Measurements from ENCODE around the gene SLC41A1.
"Not testable (repeated sequence)": the region's sequence is repeated elsewhere in the genome, so short reads cannot be mapped to it uniquely, and the experiment has no call there.

The SLC41A1 gene

DNA sequence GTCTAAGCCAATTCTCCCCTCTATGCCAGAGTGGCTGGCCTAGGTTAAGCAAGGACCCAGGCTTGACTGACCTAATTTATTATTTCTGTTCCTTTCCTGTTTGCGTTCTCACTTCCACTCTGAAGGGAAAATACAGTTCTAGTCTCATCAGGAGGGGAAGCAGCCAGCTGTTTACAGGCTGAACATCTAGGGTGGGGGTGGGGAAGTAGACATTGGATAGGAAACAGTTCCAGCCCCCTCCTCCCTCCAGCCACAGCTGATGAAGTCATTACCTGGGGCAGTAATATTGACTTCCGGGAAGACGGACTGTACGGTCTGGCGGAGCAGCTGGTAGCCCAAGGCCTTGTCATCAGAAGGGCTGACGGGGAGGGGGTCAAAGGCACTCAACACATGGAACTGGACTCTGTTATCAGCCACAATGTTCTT, 19.3 kb upstream of the SLC41A1 start:
- TF ChIP-seq, protein P1, sequence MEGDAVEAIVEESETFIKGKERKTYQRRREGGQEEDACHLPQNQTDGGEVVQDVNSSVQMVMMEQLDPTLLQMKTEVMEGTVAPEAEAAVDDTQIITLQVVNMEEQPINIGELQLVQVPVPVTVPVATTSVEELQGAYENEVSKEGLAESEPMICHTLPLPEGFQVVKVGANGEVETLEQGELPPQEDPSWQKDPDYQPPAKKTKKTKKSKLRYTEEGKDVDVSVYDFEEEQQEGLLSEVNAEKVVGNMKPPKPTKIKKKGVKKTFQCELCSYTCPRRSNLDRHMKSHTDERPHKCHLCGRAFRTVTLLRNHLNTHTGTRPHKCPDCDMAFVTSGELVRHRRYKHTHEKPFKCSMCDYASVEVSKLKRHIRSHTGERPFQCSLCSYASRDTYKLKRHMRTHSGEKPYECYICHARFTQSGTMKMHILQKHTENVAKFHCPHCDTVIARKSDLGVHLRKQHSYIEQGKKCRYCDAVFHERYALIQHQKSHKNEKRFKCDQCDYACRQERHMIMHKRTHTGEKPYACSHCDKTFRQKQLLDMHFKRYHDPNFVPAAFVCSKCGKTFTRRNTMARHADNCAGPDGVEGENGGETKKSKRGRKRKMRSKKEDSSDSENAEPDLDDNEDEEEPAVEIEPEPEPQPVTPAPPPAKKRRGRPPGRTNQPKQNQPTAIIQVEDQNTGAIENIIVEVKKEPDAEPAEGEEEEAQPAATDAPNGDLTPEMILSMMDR (conservative IDR thresholded peaks at IDR 0.05; ENCODE audit: control insufficient read depth, insufficient read depth, low read depth, low read length), result no peak
- DNase-seq (ENCODE audit: low read depth), result no peak
- H3K4me3 ChIP-seq (ENCODE audit: control insufficient read depth, low read depth, low read length), result no peak overlapping the region

DNA sequence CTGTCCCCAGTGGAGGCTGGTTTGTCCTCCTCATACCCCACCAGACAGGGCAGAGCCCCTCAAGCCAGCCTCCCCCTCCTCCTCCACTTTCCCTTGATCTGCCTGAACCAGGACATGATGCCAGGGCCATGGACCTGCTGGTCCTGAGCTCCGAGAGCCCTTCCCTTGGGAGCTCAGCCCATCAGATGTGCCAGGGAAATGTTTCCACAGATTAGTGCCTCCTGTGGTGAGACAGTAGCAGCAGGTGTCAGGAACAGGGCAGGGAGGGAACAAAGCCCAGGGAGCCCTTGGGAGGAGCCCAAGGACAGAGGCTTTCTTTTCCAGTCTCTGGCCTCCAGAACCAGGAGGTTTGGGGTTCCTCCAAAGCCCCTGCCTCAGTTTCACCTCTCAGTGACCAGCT, 14.6 kb upstream of the SLC41A1 start:
- no peak for DNase-seq (ENCODE audit: low read depth)
- TF ChIP-seq, protein P1 (conservative IDR thresholded peaks at IDR 0.05; ENCODE audit: control insufficient read depth, insufficient read depth, low read depth, low read length), result no peak

DNA sequence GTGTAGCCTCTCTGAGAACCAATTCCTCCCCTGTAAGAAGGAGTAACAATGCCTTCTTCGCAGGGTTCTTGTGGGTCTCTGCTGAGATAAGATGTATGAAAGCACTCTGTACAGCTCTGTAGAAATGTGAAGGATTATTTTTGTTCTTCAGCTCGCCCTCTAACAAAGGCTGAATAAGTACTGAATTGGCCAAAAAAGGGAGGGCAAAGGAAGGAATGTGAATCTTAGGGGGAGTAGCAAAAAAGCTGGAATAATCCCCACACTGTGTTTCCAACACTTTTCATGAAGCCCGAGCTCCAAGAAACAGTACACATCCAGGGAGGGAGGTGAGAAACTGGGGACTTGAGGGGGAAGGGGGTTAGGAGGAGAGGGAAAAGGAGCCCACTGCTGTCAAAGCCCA, 14.0 kb upstream of the SLC41A1 start:
- no peak overlapping the region for H3K4me3 ChIP-seq (ENCODE audit: control insufficient read depth, low read depth, low read length)
- TF ChIP-seq, protein P1 (conservative IDR thresholded peaks at IDR 0.05; ENCODE audit: control insufficient read depth, insufficient read depth, low read depth, low read length), result no peak
- no peak for DNase-seq (ENCODE audit: low read depth)

More for the DNA sequence above, 14.6 kb upstream of the SLC41A1 start:
- no peak overlapping the region for H3K4me3 ChIP-seq (ENCODE audit: control insufficient read depth, low read depth, low read length)

DNA sequence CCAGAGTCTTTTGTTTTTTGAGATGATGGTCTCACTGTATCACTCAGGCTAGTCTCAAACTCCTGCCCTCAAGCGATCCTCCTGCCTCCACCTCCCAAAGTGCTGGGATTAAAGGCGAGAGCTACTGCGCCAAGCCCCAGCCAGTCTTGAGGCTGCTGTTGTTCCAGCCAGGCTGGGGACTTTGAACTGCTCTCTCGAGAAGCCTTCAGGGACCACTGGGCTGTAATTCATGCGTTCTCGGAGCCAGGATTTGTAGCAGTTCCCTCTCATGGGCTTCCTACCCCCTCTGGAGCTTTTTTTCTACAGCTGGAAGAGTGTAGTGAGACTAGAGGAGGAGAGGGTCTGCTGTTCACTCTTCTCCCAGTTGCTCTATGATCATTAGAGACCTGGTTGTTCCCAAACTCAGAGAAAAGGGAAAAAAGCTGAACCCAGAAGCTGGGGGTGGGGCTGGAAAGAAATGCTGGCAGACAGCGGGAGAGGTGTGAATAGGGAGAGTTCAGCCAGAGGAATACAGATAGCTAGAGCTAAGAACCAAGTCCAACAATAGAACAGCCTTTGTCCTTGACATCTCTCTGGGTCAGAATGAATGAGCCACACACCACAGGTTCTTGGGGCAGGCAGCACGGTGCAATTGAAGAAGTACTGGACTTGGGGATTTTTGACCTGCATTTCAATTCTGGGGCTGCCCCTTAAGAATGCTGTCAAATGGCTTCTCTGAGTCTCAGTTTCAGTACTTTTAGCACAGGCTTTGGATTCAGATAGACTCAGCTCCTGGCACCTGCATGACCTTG, 13.2 kb upstream of the SLC41A1 start:
- no peak overlapping the region for H3K4me3 ChIP-seq (ENCODE audit: control insufficient read depth, low read depth, low read length)

DNA sequence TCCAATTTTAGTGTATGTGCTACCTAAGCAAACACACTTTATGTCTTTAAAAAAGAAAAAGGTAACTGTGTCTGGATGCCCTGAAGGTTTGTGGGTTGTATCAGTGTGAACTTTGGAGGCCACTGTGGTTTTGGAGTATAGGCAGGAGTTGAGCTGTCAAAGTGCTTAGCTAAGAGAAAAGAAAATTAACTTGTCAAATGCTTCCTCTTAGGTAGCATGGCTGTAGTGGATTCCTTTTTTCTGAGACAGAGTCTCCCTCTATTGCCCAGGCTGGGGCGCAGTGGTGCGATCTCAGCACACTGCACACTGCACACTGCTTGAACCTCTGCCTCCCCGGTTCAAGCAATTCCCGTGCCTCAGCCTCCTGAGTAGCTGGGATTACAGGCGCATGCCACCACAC, 11.2 kb upstream of the SLC41A1 start:
- no peak for DNase-seq (ENCODE audit: low read depth)
- TF ChIP-seq, protein P1 (conservative IDR thresholded peaks at IDR 0.05; ENCODE audit: control insufficient read depth, insufficient read depth, low read depth, low read length), result no peak
- no peak overlapping the region for H3K4me3 ChIP-seq (ENCODE audit: control insufficient read depth, low read depth, low read length)

More for the DNA sequence above, 13.2 kb upstream of the SLC41A1 start:
- TF ChIP-seq, protein P1 (conservative IDR thresholded peaks at IDR 0.05; ENCODE audit: control insufficient read depth, insufficient read depth, low read depth, low read length), result no peak
- no peak for DNase-seq (ENCODE audit: low read depth)

DNA sequence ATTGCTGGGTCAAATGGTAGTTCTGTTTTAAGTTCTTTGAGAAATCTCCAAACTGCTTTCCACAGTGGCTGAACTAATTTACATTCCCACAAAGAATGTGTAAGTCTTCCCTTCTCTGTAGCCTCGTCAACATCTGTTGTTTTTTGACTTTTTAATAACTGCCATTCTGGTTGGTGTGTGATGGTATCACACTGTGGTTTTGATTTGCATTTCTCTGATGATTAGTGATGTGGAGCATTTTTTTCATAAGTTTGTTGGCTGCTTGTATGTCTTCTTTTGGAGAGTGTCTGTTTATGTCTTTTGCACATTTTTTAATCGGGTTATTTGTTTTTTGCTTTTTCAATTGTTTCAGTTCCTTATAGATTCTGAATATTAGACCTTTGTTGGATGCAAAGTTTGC, 10.3 kb upstream of the SLC41A1 start:
- not testable (repeated sequence) for DNase-seq (ENCODE audit: low read depth); H3K4me3 ChIP-seq (ENCODE audit: control insufficient read depth, low read depth, low read length)

DNA sequence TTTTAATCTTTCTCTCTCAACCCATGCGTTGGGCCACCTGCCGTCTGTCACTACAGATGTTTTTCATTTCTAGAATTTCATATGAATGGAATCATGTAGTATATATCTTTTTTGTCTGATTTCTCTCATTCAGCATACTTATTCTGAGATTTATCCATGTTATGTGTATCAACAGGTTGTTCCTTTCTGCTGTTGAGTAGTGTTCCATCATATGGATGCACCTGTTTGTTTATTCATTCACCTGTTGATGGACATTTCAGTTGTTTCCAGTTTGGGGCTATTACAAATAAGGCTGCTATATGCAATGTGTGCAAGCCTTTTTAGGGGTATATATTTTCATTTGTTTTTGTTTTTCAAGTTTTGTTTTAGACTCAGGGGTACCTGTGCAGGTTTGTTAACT, 9.4 kb upstream of the SLC41A1 start:
- DNase-seq (ENCODE audit: low read depth), result no peak
- TF ChIP-seq, protein P1 (conservative IDR thresholded peaks at IDR 0.05; ENCODE audit: control insufficient read depth, insufficient read depth, low read depth, low read length), result no peak
- no peak overlapping the region for H3K4me3 ChIP-seq (ENCODE audit: control insufficient read depth, low read depth, low read length)
